ENCODE results near the gene TRPT1.

The TRPT1 gene, protein sequence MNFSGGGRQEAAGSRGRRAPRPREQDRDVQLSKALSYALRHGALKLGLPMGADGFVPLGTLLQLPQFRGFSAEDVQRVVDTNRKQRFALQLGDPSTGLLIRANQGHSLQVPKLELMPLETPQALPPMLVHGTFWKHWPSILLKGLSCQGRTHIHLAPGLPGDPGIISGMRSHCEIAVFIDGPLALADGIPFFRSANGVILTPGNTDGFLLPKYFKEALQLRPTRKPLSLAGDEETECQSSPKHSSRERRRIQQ

DNA sequence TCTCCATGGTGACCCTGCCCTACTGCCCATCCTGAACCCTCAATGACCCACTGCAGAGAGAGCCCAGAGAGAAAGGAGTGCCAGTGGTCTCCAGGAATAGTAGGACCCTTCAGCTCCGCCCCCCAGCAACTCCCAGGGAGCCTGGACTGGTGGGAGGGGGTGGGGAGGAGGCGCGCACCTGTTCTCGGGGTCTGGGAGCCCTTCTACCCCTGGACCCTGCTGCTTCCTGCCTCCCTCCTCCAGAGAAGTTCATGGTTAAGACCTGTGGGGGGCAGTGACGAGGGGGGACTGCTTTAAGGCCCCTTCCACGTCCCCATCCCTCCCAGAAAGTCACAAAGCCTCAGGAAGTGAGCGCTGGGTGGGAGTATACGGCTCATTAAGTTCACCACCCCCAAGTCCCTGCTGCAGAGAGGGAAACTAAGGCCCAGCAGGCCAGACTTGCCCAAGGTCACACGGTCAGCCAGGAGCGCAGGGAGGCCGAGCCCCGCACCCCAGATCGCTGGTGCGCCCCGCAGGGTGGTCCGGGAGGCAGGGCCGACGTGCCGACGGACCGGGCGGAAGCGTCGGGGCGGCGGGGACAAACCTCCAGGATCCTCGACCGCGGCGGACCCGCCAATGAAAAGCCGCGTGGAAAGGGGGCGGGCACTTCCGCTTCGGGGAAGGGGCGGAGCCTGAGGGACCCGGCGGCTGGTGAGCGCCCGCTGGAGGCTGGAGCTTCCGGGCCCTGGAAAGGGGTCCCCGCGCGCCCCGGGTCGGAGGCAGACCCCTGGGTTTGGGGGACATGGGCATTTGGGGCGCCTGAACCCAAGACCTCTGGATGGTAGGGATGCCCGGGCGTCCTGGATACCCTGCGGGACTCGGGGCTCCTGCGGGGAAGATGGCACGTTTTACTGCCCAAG, at the start of gene TRPT1, which contains the start of gene NUDT22:
Gene TRPT1 (minus strand): TSS at position 579 of the 899 bp plus-strand sequence. CDS start 326 bp downstream, at position 253.
Gene NUDT22 (plus strand): TSS at position 667 of the 899 bp plus-strand sequence. CDS start 379 bp downstream, outside the sequence.
- in situ Hi-C loops (cut with HindIII; ENCODE audit: low sequenced_read_pairs), result no loop called here

DNA sequence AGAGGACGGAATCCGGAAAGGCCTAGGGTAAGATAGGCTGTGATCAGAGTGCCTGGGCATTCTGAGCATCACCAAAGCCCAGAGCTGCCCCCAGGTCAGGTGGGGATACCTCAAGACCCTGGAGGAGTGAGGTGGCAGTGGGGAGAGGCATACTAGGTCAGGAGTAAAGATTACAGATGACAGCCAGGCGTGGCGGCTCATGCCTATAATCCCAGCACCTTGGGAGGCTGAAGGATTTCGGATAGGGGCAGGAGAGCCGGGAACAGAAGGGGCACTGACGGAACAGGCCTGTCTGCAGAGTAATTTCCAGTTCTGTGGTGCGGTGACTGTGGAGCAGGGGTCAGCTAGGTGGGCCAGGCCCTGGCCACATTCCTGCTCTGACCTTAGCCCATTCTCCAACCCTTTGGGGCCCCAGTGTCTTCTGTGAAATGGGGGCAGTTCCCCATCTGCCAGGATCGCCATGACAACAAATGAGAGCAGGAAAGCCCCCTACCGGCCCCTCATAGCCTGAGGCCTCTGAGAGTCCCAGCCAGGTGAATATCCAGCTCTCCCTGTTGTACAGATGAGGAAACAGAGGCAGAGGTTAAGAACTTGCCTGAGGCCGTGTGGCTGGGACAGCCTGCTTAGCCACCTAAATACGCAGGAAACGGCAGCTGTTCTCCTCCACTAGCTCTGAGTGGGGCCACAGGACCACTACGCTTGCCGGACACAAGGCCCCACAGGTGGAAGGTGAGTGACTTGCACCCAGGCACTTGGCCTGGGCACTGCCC, 49.2 kb upstream of the TRPT1 start:
- in situ Hi-C loops (cut with HindIII; ENCODE audit: low sequenced_read_pairs), result loop anchor here (10.0 kb wide), 1 partner anchor 50 kb away; no protein-coding TSS in a partner anchor

DNA sequence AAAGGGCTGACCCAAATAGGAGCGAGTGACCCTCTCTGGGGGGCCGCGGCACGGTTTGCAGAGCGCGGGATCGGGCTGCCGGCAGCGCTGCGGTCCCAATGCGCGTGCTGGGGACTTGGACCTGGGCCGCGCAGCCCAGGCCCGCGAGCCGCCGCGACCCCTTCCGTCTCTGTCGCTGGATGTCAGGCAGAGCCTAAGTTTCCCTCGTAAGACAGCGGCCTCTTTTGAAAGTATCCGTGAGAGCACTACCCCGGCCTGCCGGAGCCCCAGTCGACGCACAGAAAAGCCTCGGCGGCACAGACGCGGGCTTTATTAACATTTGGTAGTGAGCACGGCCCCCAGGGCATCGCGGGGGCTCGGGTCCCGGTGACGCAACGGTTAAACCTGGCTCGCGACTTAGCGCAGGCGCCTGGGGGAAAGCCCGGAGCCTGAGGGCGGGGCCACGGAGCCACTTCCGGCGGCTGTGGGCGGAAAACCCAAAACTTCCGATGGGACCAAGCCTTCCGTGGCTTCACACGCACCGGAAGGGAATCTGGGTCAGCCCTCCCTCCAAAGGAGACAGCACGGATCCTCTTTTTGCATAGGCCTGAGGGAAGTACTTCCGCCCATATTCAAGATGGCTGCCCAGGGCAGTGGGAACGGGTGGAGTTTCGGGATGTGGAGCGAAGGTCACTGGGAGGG, 43.7 kb upstream of the TRPT1 start:
- in situ Hi-C loops (cut with HindIII; ENCODE audit: low sequenced_read_pairs), result loop anchor here (10.0 kb wide), 1 partner anchor 55 kb away; no protein-coding TSS in a partner anchor

DNA sequence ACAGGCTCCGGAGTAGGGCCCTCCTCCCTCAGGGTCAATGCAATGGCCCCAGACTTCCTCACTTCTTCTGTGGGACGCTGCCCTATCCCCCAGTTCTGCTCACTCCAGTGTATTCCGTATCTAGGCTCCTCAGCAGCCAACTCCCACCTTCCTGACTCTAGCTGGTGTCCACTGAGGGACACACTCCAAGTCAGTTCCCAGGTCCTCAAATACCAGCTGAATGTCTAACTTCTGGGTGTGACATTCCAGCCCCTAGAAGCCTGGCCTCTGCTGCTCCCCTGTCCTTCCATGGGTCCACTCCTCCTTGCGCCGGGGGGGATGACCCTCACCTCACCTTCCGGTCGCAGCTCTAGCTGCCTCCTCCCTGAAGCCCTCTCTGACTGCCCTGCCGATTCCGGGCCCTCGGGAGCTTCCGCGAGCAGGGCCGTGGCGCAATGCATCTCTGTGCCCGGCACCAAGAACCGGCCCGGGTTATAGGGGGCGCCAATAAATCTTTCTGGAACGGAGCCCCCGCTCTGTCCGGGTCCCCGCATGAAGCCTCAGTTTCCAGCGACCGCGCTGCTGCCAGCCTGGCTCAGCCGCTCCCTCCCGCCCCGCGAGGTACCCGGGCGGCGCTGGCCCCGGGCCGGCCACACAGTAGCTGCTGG, 43.0 kb upstream of the TRPT1 start:
- in situ Hi-C loops (cut with HindIII; ENCODE audit: low sequenced_read_pairs), result no loop called here

DNA sequence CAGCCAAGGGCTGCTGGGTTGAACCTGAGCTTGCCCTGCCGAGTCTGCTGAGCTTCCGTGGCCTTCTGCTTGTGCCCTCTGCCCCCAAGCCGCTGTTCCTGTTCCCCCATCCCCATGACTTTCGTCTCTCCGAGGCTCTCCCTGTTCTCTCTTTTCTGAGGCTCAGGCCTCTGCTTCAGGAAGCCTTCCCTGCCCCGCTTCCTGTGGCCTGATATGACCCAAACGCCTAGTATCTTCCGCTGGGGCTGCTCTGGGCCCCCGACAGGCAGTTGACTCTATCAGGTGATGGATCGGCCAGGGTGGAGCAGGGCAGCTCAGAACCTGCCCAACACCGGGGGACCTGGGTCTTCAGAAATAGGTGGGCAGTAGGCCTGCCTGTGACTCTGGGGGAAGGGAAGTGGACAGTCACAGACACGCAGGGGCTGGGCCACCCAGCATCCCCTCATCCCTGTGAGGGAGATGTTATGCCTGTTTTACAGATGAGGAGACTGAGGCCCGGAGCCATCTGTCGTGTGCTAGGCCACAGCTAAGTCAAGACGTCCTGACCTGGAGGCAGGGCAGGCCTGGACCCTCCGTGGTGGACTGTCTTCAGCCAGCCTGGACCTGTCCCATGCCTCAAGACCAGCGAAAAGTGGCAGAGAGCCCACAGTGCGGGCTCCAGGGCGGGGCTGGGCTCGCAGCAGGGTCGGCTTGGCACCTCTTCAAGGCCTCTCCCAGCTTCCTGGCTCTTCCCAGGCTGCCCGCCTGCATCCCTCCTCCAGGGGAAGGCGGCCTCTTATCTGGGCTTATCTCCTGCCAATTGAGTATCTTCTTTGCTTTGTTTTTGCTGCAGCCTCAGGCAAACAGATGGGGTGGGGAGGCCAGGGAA, 42.3 kb upstream of the TRPT1 start:
- in situ Hi-C loops (cut with HindIII; ENCODE audit: low sequenced_read_pairs), result no loop called here

DNA sequence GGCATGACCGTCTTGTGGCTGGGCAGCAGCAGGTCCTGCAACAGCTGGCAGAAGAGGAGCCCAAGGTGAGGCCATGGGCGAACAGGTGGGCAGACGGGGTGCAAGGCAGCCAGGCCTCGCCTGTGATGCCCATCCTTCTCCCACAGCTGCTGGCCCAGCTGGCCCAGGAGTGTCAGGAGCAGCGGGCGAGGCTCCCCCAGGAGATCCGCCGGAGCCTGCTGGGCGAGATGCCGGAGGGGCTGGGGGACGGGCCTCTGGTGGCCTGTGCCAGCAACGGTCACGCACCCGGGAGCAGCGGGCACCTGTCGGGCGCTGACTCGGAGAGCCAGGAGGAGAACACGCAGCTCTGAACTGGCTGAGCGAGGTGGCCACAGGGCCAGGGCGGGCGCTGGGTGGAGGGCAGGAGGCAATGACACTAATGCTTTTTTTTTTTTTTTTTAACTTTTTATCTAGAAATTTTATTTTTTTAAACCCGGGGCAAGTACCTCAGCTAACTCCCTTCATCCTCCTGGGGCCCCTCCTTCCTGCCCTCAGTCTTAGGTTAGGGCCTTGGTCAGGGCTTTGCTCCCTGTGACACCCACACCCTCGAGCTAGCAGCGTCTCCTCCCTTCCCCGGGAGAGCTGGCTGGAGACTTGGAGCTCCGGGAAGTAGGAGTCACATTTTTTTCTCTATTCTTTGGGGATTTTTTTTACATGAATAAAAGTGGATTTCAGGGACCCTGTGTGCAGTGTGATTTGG, 41.4 kb upstream of the TRPT1 start:
- in situ Hi-C loops (cut with HindIII; ENCODE audit: low sequenced_read_pairs), result no loop called here

DNA sequence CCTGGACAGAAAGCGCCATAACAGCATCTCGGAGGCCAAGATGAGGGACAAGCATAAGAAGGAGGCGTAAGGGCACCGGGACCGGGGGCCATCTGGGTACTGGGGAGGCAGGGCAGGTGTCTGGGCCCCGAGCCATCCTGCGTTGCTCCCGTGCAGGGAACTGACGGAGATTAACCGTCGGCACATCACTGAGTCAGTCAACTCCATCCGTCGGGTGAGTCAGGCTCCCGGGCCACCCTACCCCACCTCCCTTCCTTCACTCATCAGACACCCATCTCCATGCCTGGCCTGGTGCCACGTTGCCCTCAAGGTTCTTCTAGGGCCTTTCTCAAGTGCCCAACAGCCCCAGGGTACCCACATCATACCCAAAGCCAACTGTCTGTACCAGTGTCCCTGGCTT, 40.4 kb upstream of the TRPT1 start:
- in situ Hi-C loops (cut with HindIII; ENCODE audit: low sequenced_read_pairs), result no loop called here

DNA sequence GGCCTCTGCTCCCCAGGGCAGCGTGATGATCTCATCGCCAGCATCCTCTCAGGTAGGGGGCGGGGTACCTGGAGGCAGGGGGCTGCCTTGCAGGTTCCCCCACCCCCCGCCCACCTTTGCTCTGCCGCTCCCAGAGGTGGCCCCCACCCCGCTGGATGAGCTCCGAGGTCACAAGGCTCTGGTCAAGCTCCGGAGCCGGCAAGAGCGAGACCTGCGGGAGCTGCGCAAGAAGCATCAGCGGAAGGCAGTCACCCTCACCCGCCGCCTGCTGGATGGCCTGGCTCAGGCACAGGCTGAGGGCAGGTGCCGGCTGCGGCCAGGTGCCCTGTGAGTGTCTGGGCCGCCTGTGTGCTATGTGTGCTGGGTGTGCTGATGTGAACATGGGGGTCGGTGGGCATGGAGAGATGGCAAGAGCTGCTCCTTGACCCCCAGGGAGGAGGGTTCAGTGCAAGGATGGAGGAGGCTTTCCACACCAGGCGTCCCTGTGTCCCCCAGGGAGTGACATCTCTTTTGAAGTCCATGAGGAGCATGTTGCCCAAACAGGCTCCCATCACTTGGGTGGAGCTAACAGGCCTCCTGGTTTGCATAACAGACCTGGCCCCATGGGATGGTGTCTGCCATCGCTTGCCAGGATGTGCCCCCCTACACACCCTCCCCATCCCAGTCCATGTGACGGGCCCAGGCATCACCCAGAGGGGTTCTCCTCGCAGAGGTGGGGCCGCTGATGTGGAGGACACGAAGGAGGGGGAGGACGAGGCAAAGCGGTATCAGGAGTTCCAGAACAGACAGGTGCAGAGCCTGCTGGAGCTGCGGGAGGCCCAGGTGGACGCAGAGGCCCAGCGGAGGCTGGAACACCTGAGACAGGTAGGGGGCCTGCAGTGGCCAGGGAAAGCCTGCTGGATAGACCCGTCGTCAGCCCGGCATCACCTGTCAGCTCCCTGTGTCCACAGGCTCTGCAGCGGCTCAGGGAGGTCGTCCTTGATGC, 39.5 kb upstream of the TRPT1 start:
- in situ Hi-C loops (cut with HindIII; ENCODE audit: low sequenced_read_pairs), result no loop called here

DNA sequence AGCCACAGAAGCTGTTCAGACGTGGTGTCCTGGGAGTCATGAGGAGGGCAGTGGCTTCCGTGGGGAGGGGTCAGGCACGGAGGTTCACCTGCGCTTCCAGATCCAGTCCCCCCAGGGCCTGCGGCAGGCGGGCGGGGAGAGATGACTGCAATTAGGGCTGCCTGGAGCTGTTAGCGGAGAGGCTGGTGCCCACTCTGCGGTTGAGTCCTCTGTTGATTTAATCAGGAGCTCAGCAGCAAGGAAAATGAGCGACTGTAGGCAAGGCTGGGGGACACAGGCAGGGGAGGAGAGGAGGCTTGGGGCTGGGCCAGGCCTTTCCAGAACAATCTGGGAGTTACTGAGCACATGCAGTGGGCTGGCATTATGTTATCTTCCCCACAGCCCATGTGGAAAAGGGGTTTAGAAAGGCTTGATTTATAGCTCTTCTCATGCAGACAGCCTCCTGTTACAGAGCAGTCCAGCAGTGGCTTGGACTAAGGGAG, 38.4 kb upstream of the TRPT1 start:
- in situ Hi-C loops (cut with HindIII; ENCODE audit: low sequenced_read_pairs), result loop anchor here (5.0 kb wide), 1 partner anchor 57 kb away; the partner anchor contains the start of gene FERMT3

DNA sequence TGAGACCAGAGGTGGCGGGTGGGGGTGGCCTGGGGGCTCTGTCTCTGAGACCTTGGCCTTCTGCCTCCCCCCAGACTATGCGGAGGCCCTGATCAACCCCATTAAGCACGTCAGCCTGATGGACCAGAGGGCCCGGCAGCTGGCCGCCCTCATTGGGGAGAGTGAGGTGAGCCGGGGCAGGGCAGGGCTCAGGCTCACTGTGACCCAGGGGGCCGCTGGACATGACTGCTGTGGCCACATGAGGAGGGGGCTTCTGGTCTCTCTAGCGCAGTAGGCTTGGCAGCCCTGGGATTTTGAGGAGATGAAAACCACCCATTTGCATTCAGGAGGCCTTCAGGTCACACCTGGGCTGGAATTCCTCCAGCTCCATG, 37.9 kb upstream of the TRPT1 start:
- in situ Hi-C loops (cut with HindIII; ENCODE audit: low sequenced_read_pairs), result loop anchor here (5.0 kb wide), 1 partner anchor 57 kb away; the partner anchor contains the start of gene FERMT3

DNA sequence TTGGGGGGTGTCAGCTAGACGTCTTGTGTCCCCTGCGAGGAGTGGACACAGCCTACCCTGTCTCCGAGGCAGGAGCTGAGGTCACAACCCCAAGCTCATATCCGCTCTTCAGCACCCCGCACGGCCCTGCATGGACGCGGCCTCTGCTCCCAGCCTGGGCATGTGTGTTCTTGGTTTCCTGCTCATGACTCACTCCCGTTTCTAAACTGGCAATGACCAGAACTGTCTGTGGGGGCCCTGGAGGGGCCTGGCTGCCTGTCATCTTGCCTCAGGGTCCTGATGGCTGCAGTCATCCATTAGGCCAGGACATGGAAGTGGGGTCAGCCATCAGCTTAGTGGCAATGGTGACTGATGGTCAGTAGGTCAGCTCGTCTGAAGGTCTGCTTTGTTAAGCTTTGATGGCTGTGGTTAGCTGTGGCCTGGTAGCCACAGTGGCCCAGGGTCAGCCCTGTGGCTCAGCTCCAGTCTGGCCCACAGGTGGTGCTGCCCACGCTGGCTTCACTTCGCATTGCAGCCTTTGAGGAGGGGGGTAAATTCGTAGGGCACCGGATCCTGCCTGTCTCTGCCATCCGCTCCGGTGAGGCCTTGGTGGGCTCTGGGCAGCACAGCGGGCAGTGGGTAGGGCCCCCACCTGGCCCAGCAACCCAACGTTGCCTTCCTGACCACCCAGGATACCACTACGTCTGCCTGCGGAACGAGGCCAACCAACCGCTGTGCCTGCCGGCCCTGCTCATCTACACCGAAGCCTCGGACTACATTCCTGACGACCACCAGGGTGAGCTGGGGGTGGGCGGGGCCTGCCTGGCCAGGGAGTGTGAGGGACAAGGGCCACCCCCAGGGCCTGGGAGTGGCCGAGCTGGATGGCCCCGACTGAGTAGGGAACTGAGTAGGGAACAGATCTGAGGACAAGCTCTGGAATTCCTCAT, 37.3 kb upstream of the TRPT1 start:
- in situ Hi-C loops (cut with HindIII; ENCODE audit: low sequenced_read_pairs), result loop anchor here (5.0 kb wide), 1 partner anchor 56 kb away; the partner anchor contains the start of gene FERMT3

DNA sequence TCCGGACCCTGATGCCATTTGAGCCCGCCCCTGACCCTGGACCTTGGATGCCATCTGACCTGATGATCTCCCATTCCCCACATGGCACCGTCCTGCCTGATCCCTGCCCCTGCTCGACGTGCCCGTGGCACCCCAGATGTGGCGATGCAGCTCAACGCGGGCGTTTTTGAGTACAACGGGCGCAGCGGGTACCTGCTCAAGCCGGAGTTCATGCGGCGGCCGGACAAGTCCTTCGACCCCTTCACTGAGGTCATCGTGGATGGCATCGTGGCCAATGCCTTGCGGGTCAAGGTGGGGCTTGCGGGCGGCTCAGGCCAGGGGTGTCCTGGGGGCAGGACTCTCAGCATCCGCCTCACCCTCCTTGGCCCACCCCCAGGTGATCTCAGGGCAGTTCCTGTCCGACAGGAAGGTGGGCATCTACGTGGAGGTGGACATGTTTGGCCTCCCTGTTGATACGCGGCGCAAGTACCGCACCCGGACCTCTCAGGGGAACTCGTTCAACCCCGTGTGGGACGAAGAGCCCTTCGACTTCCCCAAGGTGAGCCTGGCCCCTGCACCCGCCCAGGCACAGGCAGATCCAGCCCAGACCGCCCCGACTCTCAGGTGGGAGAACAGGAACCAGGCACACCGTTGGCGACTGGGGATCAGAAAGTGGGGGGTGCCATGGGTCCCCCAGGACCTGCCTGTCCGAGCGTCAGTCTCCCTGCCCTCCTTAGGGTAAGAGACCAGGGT, 36.5 kb upstream of the TRPT1 start:
- in situ Hi-C loops (cut with HindIII; ENCODE audit: low sequenced_read_pairs), result loop anchor here (5.0 kb wide), 1 partner anchor 55 kb away; the partner anchor contains the start of gene FERMT3

DNA sequence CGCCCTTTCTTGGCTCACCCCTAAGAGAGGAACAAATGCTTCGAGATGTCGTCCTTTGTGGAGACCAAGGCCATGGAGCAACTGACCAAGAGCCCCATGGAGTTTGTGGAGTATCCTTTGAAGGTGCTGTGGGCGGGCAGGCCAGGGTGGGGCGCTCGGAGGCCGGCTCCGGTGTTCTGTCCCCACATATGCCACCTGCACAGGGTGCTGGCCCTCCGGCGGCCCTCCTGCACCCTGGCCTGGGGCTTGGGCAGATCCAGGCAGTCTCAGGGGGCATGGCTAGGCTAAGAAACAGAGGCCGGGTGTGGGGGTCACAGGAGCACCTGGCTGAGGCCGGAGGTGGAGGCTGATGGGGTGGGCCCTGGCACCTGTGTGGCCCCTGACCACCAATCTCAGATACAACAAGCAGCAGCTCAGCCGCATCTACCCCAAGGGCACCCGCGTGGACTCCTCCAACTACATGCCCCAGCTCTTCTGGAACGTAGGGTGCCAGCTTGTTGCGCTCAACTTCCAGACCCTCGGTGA, 35.6 kb upstream of the TRPT1 start:
- in situ Hi-C loops (cut with HindIII; ENCODE audit: low sequenced_read_pairs), result loop anchor here (5.0 kb wide), 1 partner anchor 54 kb away; the partner anchor contains the start of gene FERMT3

DNA sequence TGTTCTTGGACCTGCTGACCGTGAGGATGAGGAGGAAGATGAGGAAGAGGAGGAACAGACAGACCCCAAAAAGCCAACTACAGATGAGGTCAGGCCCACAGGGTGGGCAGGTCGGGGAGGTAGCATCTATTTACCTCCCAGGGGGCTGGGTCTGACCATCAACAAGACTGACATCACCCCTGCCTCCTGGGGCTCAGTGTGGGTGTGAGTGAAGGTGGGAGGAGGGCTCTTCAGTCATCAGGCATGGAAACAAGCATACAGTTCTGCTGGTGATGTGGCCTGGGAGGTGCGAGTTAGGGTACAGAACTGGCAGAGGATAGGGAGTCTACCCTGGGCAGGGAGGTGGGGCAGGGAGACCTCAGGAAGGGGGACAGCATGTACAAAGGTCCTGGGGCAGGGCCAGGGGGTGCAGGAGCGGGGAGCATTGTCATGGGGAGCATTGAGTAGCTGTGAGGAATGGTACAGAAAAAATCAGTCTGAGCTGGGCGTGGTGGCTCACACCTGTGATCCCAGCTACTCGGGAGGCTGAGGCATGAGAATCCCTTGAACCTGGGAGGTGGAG, 34.2 kb upstream of the TRPT1 start:
- in situ Hi-C loops (cut with HindIII; ENCODE audit: low sequenced_read_pairs), result loop anchor here (5.0 kb wide), 1 partner anchor 53 kb away; the partner anchor contains the start of gene FERMT3
